H1 (cell line): ENCODE results near the gene MBD3L4. TPM values are rescaled to one million over a fixed set of nuclear protein-coding genes. Genes with fewer than 3 reads are reported as not detected.

Source experiments
- MAFK ChIP-seq: IDR thresholded peaks from 2 replicates; pipeline ENCODE4 v1.6.1; 2012; ENCODE audit warnings: low read depth, mild to moderate bottlenecking, improper control_type of control experiment, low read length
- TCF12 ChIP-seq: IDR thresholded peaks from 2 replicates; pipeline ENCODE4 v1.6.1; 2011; ENCODE audit warnings: low read depth, mild to moderate bottlenecking, low read length
- polyA plus RNA-seq, 7 experiments: library from polyadenylated mRNA; depleted of rRNA in 3 of 7; stranded (reverse) in 5 of 7; unstranded in 2 of 7; fragments of >200 nt in 5 of 7; fragments of 200-250 nt in 2 of 7; gene quantifications; 1 replicate in 5 of 7; 2 replicates in 1 of 7; 4 replicates in 1 of 7; pipeline versions ENCODE4 v1.2.1 to v1.2.3, GENCODE V29; 2011 to 2013; ENCODE audit warnings: missing spikeins in 2 of 7, mixed read lengths in 2 of 7
- total RNA-seq: library from RNA; stranded (reverse); fragmentation: NEBNext Ultra II Directional; extraction: Animal tissue kit (Norgen Biotek cat#: 25700); gene quantifications from 2 replicates; pipeline ENCODE4 v1.2.1, GENCODE V29; 2021
- TF ChIP-seq, protein P1 (sequence below), 3 experiments: IDR thresholded peaks; 1 replicate in 2 of 3; 2 replicates in 1 of 3; pipeline versions ENCODE4 v1.5.1 to v1.6.1; 2011; ENCODE audit warnings: low read length in 3 of 3, mild to moderate bottlenecking in 3 of 3, inconsistent platforms in 2 of 3, low read depth in 1 of 3, moderate library complexity in 1 of 3; ENCODE audit not compliant: insufficient read depth in 1 of 3; ENCODE audit errors: control extremely low read depth in 1 of 3

Gene MBD3L4
- total and polyA plus RNA-seq, 2 of the 8 experiments (the other 6 are each of a cell fraction or from before 2014, with no cell fraction given): not detected

DNA sequence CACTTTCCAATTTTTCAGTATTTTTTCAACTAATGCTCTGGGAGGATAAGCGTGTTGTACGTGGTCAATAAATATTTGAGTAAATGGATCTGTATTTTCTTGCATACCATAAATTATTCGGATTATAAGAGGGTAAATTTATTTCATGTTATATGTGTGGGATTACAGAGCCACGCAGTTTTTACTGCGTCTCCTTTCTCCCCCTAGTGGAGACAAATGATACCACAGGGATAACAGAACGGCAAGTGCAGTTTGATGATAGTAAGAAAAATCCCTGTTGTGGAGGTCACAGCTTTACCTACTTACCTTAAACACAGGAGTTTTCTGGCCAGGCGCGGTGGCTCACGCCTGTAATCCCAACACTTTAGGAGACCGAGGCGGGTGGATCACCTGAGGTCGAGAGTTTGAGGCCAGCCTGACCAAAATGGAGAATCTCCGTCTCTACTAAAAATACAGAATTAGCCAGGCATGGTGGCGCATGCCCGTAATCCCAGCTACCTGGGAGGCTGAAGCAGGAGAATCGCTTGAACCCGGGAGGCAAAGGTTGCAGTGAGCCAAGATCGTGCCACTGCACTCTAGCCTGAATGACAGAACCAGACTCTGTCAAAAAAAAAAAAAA, 35.6 kb downstream of the MBD3L4 start (continued):
- TF ChIP-seq, protein P1, sequence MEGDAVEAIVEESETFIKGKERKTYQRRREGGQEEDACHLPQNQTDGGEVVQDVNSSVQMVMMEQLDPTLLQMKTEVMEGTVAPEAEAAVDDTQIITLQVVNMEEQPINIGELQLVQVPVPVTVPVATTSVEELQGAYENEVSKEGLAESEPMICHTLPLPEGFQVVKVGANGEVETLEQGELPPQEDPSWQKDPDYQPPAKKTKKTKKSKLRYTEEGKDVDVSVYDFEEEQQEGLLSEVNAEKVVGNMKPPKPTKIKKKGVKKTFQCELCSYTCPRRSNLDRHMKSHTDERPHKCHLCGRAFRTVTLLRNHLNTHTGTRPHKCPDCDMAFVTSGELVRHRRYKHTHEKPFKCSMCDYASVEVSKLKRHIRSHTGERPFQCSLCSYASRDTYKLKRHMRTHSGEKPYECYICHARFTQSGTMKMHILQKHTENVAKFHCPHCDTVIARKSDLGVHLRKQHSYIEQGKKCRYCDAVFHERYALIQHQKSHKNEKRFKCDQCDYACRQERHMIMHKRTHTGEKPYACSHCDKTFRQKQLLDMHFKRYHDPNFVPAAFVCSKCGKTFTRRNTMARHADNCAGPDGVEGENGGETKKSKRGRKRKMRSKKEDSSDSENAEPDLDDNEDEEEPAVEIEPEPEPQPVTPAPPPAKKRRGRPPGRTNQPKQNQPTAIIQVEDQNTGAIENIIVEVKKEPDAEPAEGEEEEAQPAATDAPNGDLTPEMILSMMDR (IDR thresholded peaks at IDR 0.05; ENCODE audit: control extremely low read depth in 1 of 3, insufficient read depth in 1 of 3, low read depth in 1 of 3, low read length in 3 of 3): peak in 1 of 3 experiments; percentile 40; a peak in 2 of 4 replicates
- TF ChIP-seq MAFK (no peak), TCF12 (no peak)
